GM08714 (cell line): ENCODE results near the gene GALNTL6.

Experiments used
- H3K4me3 ChIP-seq: fragments of 200-500 bp; sonication (Bioruptor generic); 2 replicates; pipeline ENCODE4 v1.5.1; 2014; ENCODE audit warnings: mild to moderate bottlenecking, low read length, inconsistent platforms
- ZNF274 ChIP-seq: IDR thresholded peaks from 2 replicates; pipeline ENCODE4 v1.6.1; 2012; ENCODE audit warnings: mild to moderate bottlenecking, low read depth, low read length

GALNTL6 gene

GRCh38 chr4:172149329-172149728, 336.1 kb downstream of the GALNTL6 start:
- H3K4me3 ChIP-seq: no peak overlapping the region
- no peak for TF ChIP-seq ZNF274

GRCh38 chr4:172152284-172152683, 339.1 kb downstream of the GALNTL6 start:
- no peak for TF ChIP-seq ZNF274
- no peak overlapping the region for H3K4me3 ChIP-seq

GRCh38 chr4:172153719-172154118, 340.5 kb downstream of the GALNTL6 start:
- no peak for TF ChIP-seq ZNF274
- H3K4me3 ChIP-seq: no peak overlapping the region

- H3K4me3 ChIP-seq: no peak overlapping the region
- no peak for TF ChIP-seq ZNF274
Measured at GRCh38 chr4:172155838-172156345, 342.7 kb downstream of the GALNTL6 start.

- TF ChIP-seq ZNF274: no peak
- H3K4me3 ChIP-seq: no peak overlapping the region
Measured at GRCh38 chr4:172157946-172158345, 344.7 kb downstream of the GALNTL6 start.

- TF ChIP-seq ZNF274: no peak
- no peak overlapping the region for H3K4me3 ChIP-seq
Measured at GRCh38 chr4:172163215-172163614, 350.0 kb downstream of the GALNTL6 start.

GRCh38 chr4:172168888-172169287, 355.7 kb downstream of the GALNTL6 start:
- no peak overlapping the region for H3K4me3 ChIP-seq
- no peak for TF ChIP-seq ZNF274

- TF ChIP-seq ZNF274: no peak
- H3K4me3 ChIP-seq: no peak overlapping the region
Measured at GRCh38 chr4:172169871-172170270, 356.7 kb downstream of the GALNTL6 start.

GRCh38 chr4:172173206-172173605, 360.0 kb downstream of the GALNTL6 start:
- no peak for TF ChIP-seq ZNF274
- H3K4me3 ChIP-seq: no peak overlapping the region

- TF ChIP-seq ZNF274: no peak
- H3K4me3 ChIP-seq: no peak overlapping the region
Measured at GRCh38 chr4:172177382-172177781, 364.2 kb downstream of the GALNTL6 start.

GRCh38 chr4:172188248-172188988, 375.2 kb downstream of the GALNTL6 start:
- no peak overlapping the region for H3K4me3 ChIP-seq
- TF ChIP-seq ZNF274: no peak

- TF ChIP-seq ZNF274: no peak
- no peak overlapping the region for H3K4me3 ChIP-seq
Measured at GRCh38 chr4:172202480-172203076, 389.4 kb downstream of the GALNTL6 start.

- H3K4me3 ChIP-seq: no peak overlapping the region
- TF ChIP-seq ZNF274: no peak
Measured at GRCh38 chr4:172207258-172207657, 394.1 kb downstream of the GALNTL6 start.

GRCh38 chr4:172207886-172208285, 394.7 kb downstream of the GALNTL6 start:
- H3K4me3 ChIP-seq: no peak overlapping the region

GRCh38 chr4:172220679-172221078, 407.5 kb downstream of the GALNTL6 start:
- TF ChIP-seq ZNF274: no peak
- no peak overlapping the region for H3K4me3 ChIP-seq

More at GRCh38 chr4:172207886-172208285, 394.7 kb downstream of the GALNTL6 start:
- no peak for TF ChIP-seq ZNF274
